NCI-H510A treated with DMSO at 0.1 percent for 48 hours (cell line): ENCODE measurements around the gene PCDHGB5.
"Not testable (repeated sequence)": the region's sequence is repeated elsewhere in the genome, so short reads cannot be mapped to it uniquely, and the experiment has no call there.

Source experiments
- DNase-seq: peaks from one replicate; lab custom pipeline; 2025; lab: John Stamatoyannopoulos, UW

The PCDHGB5 gene

DNA sequence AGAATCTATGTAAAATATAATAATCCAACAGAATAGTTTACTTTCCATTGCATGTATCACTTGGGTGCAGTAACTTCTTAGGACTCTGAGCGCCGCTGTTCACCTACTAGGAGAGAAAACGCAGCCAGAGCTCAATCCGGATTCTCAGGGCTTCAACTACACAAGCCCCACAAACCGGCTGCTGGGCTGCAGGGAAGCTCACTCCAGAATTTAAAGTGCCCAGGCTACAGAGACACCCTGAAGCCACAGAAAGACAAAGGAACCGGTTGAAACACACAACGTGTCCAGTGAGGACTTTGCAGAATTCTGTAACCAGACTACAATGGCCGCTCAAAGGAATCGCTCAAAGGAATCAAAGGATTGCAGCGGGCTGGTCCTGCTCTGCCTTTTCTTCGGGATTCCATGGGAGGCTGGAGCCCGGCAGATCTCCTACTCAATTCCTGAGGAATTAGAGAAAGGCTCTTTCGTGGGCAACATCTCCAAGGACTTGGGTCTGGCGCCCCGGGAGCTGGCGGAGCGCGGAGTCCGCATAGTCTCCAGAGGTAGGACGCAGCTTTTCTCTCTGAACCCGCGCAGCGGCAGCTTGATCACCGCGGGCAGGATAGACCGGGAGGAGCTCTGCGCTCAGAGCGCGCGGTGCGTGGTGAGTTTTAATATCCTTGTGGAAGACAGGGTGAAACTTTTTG, 15.2 kb downstream of the PCDHGB5 start, which contains the start of gene PCDHGA10:
Gene PCDHGA10 (plus strand): TSS at position 134 of the 686 bp plus-strand sequence. CDS start 189 bp downstream, at position 323.
- peak; percentile 7 for DNase-seq

- no peak for DNase-seq
Measured at GRCh38 chr5:141413540-141414069, 15.9 kb downstream of the PCDHGB5 start.

DNA sequence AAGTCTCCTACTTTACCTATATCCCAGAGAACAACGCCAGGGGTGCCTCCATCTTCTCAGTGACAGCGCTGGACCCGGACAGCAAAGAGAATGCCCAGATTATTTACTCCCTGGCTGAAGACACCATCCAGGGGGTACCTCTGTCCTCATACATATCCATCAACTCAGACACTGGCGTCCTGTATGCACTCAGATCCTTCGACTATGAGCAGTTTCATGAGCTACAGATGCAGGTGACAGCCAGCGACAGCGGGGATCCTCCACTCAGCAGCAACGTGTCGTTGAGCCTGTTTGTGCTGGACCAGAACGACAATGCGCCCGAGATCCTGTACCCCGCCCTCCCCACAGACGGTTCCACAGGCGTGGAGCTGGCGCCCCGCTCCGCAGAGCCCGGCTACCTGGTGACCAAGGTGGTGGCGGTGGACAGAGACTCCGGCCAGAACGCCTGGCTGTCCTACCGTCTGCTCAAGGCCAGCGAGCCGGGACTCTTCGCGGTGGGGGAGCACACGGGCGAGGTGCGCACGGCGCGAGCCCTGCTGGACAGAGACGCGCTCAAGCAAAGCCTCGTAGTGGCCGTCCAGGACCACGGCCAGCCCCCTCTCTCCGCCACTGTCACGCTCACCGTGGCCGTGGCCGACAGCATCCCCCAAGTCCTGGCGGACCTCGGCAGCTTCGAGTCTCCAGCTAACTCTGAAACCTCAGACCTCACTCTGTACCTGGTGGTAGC, 17.0 kb downstream of the PCDHGB5 start:
- DNase-seq: not testable (repeated sequence)

DNA sequence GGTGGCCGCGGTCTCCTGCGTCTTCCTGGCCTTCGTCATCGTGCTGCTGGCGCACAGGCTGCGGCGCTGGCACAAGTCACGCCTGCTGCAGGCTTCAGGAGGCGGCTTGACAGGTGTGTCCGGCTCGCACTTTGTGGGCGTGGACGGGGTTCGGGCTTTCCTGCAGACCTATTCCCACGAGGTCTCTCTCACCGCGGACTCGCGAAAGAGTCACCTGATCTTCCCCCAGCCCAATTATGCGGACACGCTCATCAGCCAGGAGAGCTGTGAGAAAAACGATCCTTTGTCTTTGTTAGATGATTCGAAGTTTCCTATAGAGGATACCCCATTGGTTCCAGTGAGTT, 17.5 kb downstream of the PCDHGB5 start:
- not testable (repeated sequence) for DNase-seq

- DNase-seq: not testable (repeated sequence)
Measured at GRCh38 chr5:141417494-141418172, 19.9 kb downstream of the PCDHGB5 start, which contains the start of gene PCDHGB7. Gene PCDHGB7, plus strand, starts transcription at chr5:141417677. Its CDS starts 183 bp downstream, at chr5:141417860.

GRCh38 chr5:141419074-141419880, 21.5 kb downstream of the PCDHGB5 start:
- no peak for DNase-seq

DNA sequence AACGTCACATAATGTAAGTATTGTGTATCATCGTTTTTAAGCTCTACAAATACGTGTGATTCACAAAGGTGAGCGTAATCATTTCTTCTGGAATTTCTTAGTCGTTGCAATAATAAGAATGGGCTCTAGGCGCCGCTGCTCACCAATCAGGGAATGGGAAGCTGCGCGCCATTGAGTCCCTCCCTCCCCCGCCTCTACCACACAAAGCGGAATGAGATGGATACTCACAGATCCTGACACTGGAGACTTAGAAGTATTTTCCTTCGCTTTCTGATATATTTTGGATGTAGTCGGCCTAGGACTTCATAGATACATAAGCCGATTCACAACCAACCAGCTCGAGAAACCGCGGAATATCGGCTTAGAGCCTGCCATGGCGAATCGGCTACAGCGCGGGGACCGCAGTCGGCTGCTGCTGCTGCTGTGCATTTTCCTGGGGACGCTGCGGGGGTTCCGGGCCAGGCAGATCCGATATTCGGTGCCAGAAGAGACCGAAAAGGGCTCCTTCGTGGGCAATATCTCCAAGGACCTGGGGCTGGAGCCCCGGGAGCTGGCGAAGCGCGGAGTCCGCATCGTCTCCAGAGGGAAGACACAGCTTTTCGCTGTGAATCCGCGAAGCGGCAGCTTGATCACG, 23.2 kb downstream of the PCDHGB5 start, which contains the start of gene PCDHGA11:
Gene PCDHGA11 (plus strand): TSS at position 197 of the 634 bp plus-strand sequence. CDS start 177 bp downstream, at position 374.
- DNase-seq: no peak

GRCh38 chr5:141421489-141421855, 23.7 kb downstream of the PCDHGB5 start:
- DNase-seq: no peak

DNA sequence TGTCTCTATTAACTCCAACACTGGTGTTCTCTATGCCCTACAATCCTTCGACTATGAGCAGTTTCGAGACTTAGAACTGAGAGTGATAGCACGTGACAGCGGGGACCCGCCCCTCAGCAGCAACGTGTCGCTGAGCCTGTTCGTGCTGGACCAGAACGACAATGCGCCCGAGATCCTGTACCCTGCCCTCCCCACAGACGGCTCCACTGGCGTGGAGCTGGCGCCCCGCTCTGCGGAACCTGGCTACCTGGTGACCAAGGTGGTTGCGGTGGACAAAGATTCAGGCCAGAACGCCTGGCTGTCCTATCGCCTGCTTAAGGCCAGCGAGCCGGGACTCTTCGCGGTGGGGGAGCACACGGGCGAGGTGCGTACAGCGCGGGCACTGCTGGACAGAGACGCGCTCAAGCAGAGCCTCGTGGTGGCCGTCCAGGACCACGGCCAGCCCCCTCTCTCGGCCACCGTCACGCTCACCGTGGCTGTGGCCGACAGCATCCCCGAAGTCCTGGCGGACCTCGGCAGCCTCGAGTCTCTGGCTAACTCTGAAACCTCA, 25.1 kb downstream of the PCDHGB5 start:
- DNase-seq: no peak

DNA sequence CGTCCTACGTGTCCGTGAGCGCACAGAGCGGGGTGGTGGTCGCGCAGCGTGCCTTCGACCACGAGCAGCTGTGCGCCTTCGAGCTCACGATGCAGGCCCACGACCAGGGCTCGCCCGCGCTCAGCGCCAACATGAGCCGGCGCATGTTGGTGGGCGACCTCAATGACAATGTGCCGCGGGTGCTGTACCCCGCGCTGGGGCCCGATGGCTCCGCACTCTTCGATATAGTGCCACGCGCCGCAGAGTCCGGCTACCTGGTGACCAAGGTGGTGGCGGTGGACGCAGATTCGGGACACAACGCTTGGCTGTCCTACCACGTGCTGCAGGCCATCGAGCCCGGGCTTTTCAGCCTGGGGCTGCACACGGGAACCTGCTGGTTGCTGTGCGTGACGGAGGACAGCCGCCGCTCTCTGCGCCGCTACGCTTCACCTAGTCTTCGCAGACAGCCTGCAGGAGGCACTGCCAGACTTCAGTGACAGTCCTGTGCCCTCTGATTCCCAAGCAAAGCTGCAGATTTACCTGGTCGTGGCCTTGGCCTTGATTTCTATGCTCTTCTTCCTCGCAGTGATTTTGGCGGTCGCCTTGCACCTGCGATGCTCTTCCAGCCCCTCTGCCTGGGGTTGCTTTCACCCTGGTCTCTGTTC, 30.2 kb downstream of the PCDHGB5 start:
- no peak for DNase-seq

DNA sequence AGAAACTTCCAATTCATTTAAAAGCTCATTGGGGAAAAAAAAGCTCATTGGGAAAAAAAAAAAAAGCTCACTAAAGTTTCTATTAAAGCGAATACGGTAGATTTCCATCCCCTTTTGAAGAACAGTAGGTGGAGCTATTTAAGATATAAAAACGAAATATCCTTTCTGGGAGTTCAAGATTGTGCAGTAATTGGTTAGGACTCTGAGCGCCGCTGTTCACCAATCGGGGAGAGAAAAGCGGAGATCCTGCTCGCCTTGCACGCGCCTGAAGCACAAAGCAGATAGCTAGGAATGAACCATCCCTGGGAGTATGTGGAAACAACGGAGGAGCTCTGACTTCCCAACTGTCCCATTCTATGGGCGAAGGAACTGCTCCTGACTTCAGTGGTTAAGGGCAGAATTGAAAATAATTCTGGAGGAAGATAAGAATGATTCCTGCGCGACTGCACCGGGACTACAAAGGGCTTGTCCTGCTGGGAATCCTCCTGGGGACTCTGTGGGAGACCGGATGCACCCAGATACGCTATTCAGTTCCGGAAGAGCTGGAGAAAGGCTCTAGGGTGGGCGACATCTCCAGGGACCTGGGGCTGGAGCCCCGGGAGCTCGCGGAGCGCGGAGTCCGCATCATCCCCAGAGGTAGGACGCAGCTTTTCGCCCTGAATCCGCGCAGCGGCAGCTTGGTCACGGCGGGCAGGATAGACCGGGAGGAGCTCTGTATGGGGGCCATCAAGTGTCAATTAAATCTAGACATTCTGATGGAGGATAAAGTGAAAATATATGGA, 32.8 kb downstream of the PCDHGB5 start, which contains the start of gene PCDHGA12:
Gene PCDHGA12 (plus strand): TSS at position 176 of the 782 bp plus-strand sequence. CDS start 253 bp downstream, at position 429.
- DNase-seq: no peak

GRCh38 chr5:141431286-141431685, 33.5 kb downstream of the PCDHGB5 start:
- no peak for DNase-seq

DNA sequence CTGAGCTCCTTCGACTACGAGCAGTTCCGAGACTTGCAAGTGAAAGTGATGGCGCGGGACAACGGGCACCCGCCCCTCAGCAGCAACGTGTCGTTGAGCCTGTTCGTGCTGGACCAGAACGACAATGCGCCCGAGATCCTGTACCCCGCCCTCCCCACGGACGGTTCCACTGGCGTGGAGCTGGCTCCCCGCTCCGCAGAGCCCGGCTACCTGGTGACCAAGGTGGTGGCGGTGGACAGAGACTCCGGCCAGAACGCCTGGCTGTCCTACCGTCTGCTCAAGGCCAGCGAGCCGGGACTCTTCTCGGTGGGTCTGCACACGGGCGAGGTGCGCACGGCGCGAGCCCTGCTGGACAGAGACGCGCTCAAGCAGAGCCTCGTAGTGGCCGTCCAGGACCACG, 34.6 kb downstream of the PCDHGB5 start:
- DNase-seq: not testable (repeated sequence)

DNA sequence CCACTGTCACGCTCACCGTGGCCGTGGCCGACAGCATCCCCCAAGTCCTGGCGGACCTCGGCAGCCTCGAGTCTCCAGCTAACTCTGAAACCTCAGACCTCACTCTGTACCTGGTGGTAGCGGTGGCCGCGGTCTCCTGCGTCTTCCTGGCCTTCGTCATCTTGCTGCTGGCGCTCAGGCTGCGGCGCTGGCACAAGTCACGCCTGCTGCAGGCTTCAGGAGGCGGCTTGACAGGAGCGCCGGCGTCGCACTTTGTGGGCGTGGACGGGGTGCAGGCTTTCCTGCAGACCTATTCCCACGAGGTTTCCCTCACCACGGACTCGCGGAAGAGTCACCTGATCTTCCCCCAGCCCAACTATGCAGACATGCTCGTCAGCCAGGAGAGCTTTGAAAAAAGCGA, 35.0 kb downstream of the PCDHGB5 start:
- not testable (repeated sequence) for DNase-seq

- DNase-seq: no peak
Measured at GRCh38 chr5:141434006-141434405, 36.3 kb downstream of the PCDHGB5 start.

- DNase-seq: no peak
Measured at GRCh38 chr5:141437221-141437620, 39.5 kb downstream of the PCDHGB5 start.

GRCh38 chr5:141439411-141440141, 41.8 kb downstream of the PCDHGB5 start:
- no peak for DNase-seq

DNA sequence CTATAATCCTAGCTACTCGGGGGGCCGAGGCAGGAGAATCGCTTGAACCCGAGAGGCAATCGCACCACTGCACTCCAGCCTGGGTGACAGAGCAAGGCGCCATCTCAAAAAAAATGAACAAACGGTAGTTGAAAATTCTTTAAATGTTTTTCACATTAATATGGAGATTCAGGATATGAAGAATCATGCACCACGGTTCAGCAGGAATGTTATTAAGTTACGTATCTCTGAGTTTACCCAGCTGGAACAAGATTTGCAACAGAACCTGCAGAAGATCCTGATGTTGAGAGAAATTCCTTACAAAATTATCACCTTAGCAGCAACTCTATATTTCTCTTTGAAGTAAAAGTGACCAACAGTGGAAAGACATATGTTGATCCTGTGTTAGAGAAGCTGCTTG, 42.6 kb downstream of the PCDHGB5 start:
- no peak for DNase-seq
